K562 (cell line): ENCODE data around the gene BTG2. TPM values are rescaled to one million over a fixed set of nuclear protein-coding genes. Genes with fewer than 3 reads are reported as not detected.

Source experiments
- ARID3A ChIP-seq: IDR thresholded peaks from 2 replicates; pipeline ENCODE4 v1.6.1; 2012; ENCODE audit warnings: low read depth, low read length, improper control_type of control experiment, borderline replicate concordance
- CBFA2T3 ChIP-seq: fragments of 450-650 bp; IDR thresholded peaks from 2 replicates; pipeline ENCODE4 v1.6.1; 2017
- CXXC5 ChIP-seq: fragments of 250-450 bp; sonication (Bioruptor Pico); IDR thresholded peaks from 2 replicates; pipeline ENCODE4 v1.8.0; 2022; ENCODE audit warnings: inconsistent platforms, mild to moderate bottlenecking, moderate library complexity
- FOXA3 ChIP-seq, 2 experiments: fragments of 450-650 bp in 1 of 2; sonication (generic) in 1 of 2; formaldehyde crosslinking; IDR thresholded peaks in 1 of 2; conservative IDR thresholded peaks in 1 of 2; 2 replicates each; pipeline versions ENCODE4 v1.4.0 to v1.8.0; 2020 to 2022; ENCODE audit warnings: mild to moderate bottlenecking in 2 of 2, missing genetic modification reagents in 1 of 2
- HLTF ChIP-seq: fragments of 450-650 bp; IDR thresholded peaks from 2 replicates; pipeline ENCODE4 v1.6.1; 2016
- HMG20A ChIP-seq: fragments of 450-650 bp; formaldehyde crosslinking; conservative IDR thresholded peaks from 2 replicates; pipeline ENCODE4 v1.4.0; 2020; ENCODE audit warnings: mild to moderate bottlenecking, mixed read lengths
- KAT7 ChIP-seq: sonication (generic); formaldehyde crosslinking; IDR thresholded peaks from 2 replicates; pipeline ENCODE4 v1.8.0; 2022; ENCODE audit warnings: missing genetic modification reagents, mild to moderate bottlenecking, borderline replicate concordance
- PHF20 ChIP-seq: fragments of 450-650 bp; IDR thresholded peaks from 2 replicates; pipeline ENCODE4 v1.6.1; 2018; ENCODE audit not compliant: partially characterized antibody
- PRDM10 ChIP-seq: fragments of 450-650 bp; IDR thresholded peaks from 2 replicates; pipeline ENCODE4 v1.6.1; 2018; ENCODE audit not compliant: partially characterized antibody
- RHOXF2B ChIP-seq: fragments of 250-450 bp; sonication (Bioruptor Pico); conservative IDR thresholded peaks from 2 replicates; pipeline ENCODE4 v1.5.1; 2021
- SMARCA4 ChIP-seq: fragments of 450-650 bp; IDR thresholded peaks from 2 replicates; pipeline ENCODE4 v1.6.1; 2016
- SMARCC2 ChIP-seq: fragments of 450-650 bp; IDR thresholded peaks from 2 replicates; pipeline ENCODE4 v1.6.1; 2017; ENCODE audit warnings: antibody characterized with exemption, moderate library complexity, mild to moderate bottlenecking, low read depth
- SP1 ChIP-seq: sonication (generic); formaldehyde crosslinking; IDR thresholded peaks from 2 replicates; pipeline ENCODE4 v1.8.1; 2022; ENCODE audit warnings: mild to moderate bottlenecking, missing genetic modification reagents
- TOE1 ChIP-seq, 2 experiments: fragments of 450-650 bp in 1 of 2; sonication (generic) in 1 of 2; formaldehyde crosslinking in 1 of 2; IDR thresholded peaks; 2 replicates each; pipeline versions ENCODE4 v1.7.1 to v1.8.0; 2016 to 2022; ENCODE audit warnings: borderline replicate concordance in 2 of 2, mild to moderate bottlenecking in 2 of 2, antibody characterized with exemption in 1 of 2, inconsistent platforms in 1 of 2, low read depth in 1 of 2, missing genetic modification reagents in 1 of 2, moderate library complexity in 1 of 2
- ZBTB11 ChIP-seq, 3 experiments: fragments of 200-800 bp in 1 of 3; fragments of 250-450 bp in 1 of 3; fragments of 450-650 bp in 1 of 3; sonication (Bioruptor Pico) in 1 of 3; sonication (Bioruptor generic) in 1 of 3; formaldehyde crosslinking in 1 of 3; IDR thresholded peaks; 2 replicates each; pipeline versions ENCODE4 v1.6.1 to v1.8.0; 2016 to 2022; ENCODE audit warnings: mild to moderate bottlenecking in 2 of 3, missing genetic modification characterization in 2 of 3, missing compliant biosample characterization in 1 of 3, moderate library complexity in 1 of 3
- ZFP1 ChIP-seq: fragments of 450-650 bp; formaldehyde crosslinking; IDR thresholded peaks from 2 replicates; pipeline ENCODE4 v1.4.0; 2020; ENCODE audit warnings: mild to moderate bottlenecking, mixed read lengths
- ZFP36 ChIP-seq: fragments of 150-350 bp; IDR thresholded peaks from 2 replicates; pipeline ENCODE4 v1.6.1; 2018; ENCODE audit warnings: low read length, low read depth; ENCODE audit not compliant: partially characterized antibody
- ZNF212 ChIP-seq: fragments of 450-650 bp; formaldehyde crosslinking; IDR thresholded peaks from 2 replicates; pipeline ENCODE4 v1.4.0; 2020; ENCODE audit warnings: mild to moderate bottlenecking
- ZNF695 ChIP-seq: fragments of 450-650 bp; formaldehyde crosslinking; IDR thresholded peaks from 2 replicates; pipeline ENCODE4 v1.4.0; 2020; ENCODE audit warnings: mild to moderate bottlenecking, moderate library complexity
- polyA plus RNA-seq, 8 experiments: library from polyadenylated mRNA; depleted of rRNA in 4 of 8; stranded (reverse) in 5 of 8; unstranded in 3 of 8; fragments of >200 nt; fragmentation: Nextera tagmentation in 2 of 8; fragmentation: Illumina TruSeq in 1 of 8; extraction: Ambion mirVana in 2 of 8; extraction: Trizol in 1 of 8; gene quantifications; 2 replicates each; pipeline versions ENCODE4 v1.2.1 to v1.2.3, GENCODE V29; 2011 to 2014; ENCODE audit warnings: inconsistent platforms in 1 of 8, missing spikeins in 1 of 8
- total RNA-seq, 7 experiments: library from RNA; depleted of rRNA in 6 of 7; stranded (reverse); fragments of >200 nt in 6 of 7; fragmentation: Illumina TruSeq in 2 of 7; extraction: Trizol in 2 of 7; gene quantifications; 2 replicates each; pipeline versions ENCODE4 v1.2.1 to v1.2.3, GENCODE V29; 2011 to 2021; ENCODE audit warnings: low replicate concordance in 1 of 7

The BTG2 gene
- total and polyA plus RNA-seq, 9 of the 15 experiments (the other 6 are each of a cell fraction or from before 2014, with no cell fraction given) = 2.3 to 41.9 (median 8.7) TPM

GRCh38 chr1:203289281-203289981 is 15.9 kb upstream of the BTG2 start (continued):
- TF ChIP-seq TOE1 (IDR thresholded peaks at IDR 0.05; ENCODE audit: borderline replicate concordance) (peak; percentile 36; the same call in 1 of the 2 replicates), TOE1 (CRISPR knock-in tag; IDR thresholded peaks at IDR 0.05; ENCODE audit: borderline replicate concordance, low read depth) (no peak), FOXA3 (CRISPR knock-in tag; conservative IDR thresholded peaks at IDR 0.05 in 1 of 2, IDR thresholded peaks at IDR 0.05 in 1 of 2) (peak in 1 of 2 experiments; percentile 63; a peak in 1 of 4 replicates), HMG20A (CRISPR knock-in tag) (no peak), HLTF (no peak), KAT7 (CRISPR knock-in tag) (no peak; the same call in 1 of the 2 replicates), ARID3A (no peak), SMARCA4 (peak; percentile 74), ZFP1 (CRISPR knock-in tag) (no peak), CBFA2T3 (peak; percentile 88), ZNF212 (no peak), PRDM10 (peak; percentile 18), ZFP36 (peak; percentile 26), PHF20 (no peak), SP1 (CRISPR knock-in tag) (peak; percentile 29; the same call in 1 of the 2 replicates), SMARCC2 (peak; percentile 59; the same call in 1 of the 2 replicates), ZNF695 (CRISPR knock-in tag) (no peak), ZBTB11 (CRISPR knock-in tag; IDR thresholded peaks at IDR 0.05) (peak in 1 of 3 experiments; percentile 62; a peak in 1 of 6 replicates), RHOXF2B (CRISPR knock-in tag) (no peak), CXXC5 (CRISPR knock-in tag) (peak; percentile 64)
